GM23248 (cell line): ENCODE data around the gene BIRC5. TPM values are rescaled to one million over a fixed set of nuclear protein-coding genes. Genes with fewer than 3 reads are reported as not detected.

Experiments used
- DNase-seq: peaks from one replicate; pipeline ENCODE4 v3.0.0-alpha.2; 2015
- H2AFZ ChIP-seq: fragments of 200-600 bp; sonication (generic); 2 replicates; pipeline ENCODE4 v1.6.1; 2016; ENCODE audit warnings: antibody characterized with exemption
- H3F3A ChIP-seq: fragments of 200-600 bp; sonication (generic); 2 replicates; pipeline ENCODE4 v1.6.1; 2016; ENCODE audit warnings: mild to moderate bottlenecking, antibody characterized with exemption, mixed run types; ENCODE audit not compliant: insufficient read depth
- H3K27ac ChIP-seq: fragments of 200-600 bp; sonication (generic); 2 replicates; pipeline ENCODE4 v1.5.1; 2016; ENCODE audit warnings: mild to moderate bottlenecking
- H3K27me3 ChIP-seq: fragments of 200-600 bp; sonication (generic); replicated peaks from 2 replicates; pipeline ENCODE4 v1.6.1; 2016; ENCODE audit warnings: mild to moderate bottlenecking; ENCODE audit not compliant: insufficient read depth
- H3K36me3 ChIP-seq: fragments of 200-600 bp; sonication (generic); 2 replicates; pipeline ENCODE4 v1.6.1; 2016; ENCODE audit warnings: low read depth, mild to moderate bottlenecking
- H3K4me1 ChIP-seq: fragments of 200-600 bp; sonication (generic); 2 replicates; pipeline ENCODE4 v1.6.1; 2016; ENCODE audit warnings: mild to moderate bottlenecking; ENCODE audit not compliant: insufficient read depth
- H3K4me2 ChIP-seq: fragments of 200-600 bp; sonication (generic); one replicate; pipeline ENCODE4 v1.6.1; 2016; ENCODE audit warnings: mild to moderate bottlenecking; ENCODE audit not compliant: unreplicated experiment
- H3K4me3 ChIP-seq: fragments of 200-600 bp; sonication (generic); 2 replicates; pipeline ENCODE4 v1.5.1; 2016; ENCODE audit warnings: mild to moderate bottlenecking
- H3K79me2 ChIP-seq: fragments of 200-600 bp; sonication (generic); 2 replicates; pipeline ENCODE4 v1.6.1; 2016; ENCODE audit warnings: mild to moderate bottlenecking; ENCODE audit not compliant: insufficient read depth
- H3K9ac ChIP-seq: fragments of 200-600 bp; sonication (generic); 2 replicates; pipeline ENCODE4 v1.6.1; 2016; ENCODE audit warnings: mild to moderate bottlenecking
- H3K9me2 ChIP-seq: fragments of 200-600 bp; sonication (generic); 2 replicates; pipeline ENCODE4 v1.6.1; 2016; ENCODE audit warnings: mixed run types, mild to moderate bottlenecking, moderate library complexity; ENCODE audit not compliant: insufficient read depth
- H3K9me3 ChIP-seq: fragments of 200-600 bp; sonication (generic); one replicate; pipeline ENCODE4 v1.6.1; 2017; ENCODE audit warnings: low read depth
- H4K20me1 ChIP-seq: fragments of 200-600 bp; sonication (generic); 2 replicates; pipeline ENCODE4 v1.6.0; 2016; ENCODE audit not compliant: insufficient read depth
- EZH2 ChIP-seq: fragments of 200-600 bp; sonication (generic); IDR thresholded peaks from 2 replicates; pipeline ENCODE4 v1.6.1; 2018; ENCODE audit warnings: antibody characterized with exemption, mild to moderate bottlenecking; ENCODE audit not compliant: insufficient read depth, poor library complexity, severe bottlenecking
- EZH2phosphoT487 ChIP-seq: fragments of 200-600 bp; sonication (generic); IDR thresholded peaks from 2 replicates; pipeline ENCODE4 v1.6.1; 2018; ENCODE audit warnings: antibody characterized with exemption, moderate library complexity, mild to moderate bottlenecking, low read depth; ENCODE audit not compliant: insufficient read depth
- WGBS, 2 experiments: methylation state at CpG; one replicate each; pipeline ENCODE4 v1.1.6; 2015 to 2017; ENCODE audit warnings: low lambda C conversion rate in 2 of 2, low coverage in 1 of 2; ENCODE audit errors: missing lambda C conversion rate in 2 of 2; 5-methylcytosine and 5-hydroxymethylcytosine counted together
- in situ Hi-C: fragments of 300-500 bp; cut with MboI; formaldehyde crosslinking; loops from 2 replicates; pipeline ENCODE4 v1.15.0; 2020
- polyA plus RNA-seq: library from polyadenylated mRNA; unstranded; fragments of >200 nt; fragmentation: Nextera tagmentation; extraction: Ambion mirVana; gene quantifications from 2 replicates; pipeline ENCODE4 v1.2.1, GENCODE V29; 2016
- total RNA-seq: library from RNA; depleted of rRNA; stranded (reverse); fragments of >200 nt; shearing (Covaris generic); gene quantifications from 2 replicates; pipeline ENCODE4 v1.2.3, GENCODE V29; 2014

Gene BIRC5
- total and polyA plus RNA-seq, 2 experiments from 2014 or later = 30.9 to 42.3 TPM

DNA sequence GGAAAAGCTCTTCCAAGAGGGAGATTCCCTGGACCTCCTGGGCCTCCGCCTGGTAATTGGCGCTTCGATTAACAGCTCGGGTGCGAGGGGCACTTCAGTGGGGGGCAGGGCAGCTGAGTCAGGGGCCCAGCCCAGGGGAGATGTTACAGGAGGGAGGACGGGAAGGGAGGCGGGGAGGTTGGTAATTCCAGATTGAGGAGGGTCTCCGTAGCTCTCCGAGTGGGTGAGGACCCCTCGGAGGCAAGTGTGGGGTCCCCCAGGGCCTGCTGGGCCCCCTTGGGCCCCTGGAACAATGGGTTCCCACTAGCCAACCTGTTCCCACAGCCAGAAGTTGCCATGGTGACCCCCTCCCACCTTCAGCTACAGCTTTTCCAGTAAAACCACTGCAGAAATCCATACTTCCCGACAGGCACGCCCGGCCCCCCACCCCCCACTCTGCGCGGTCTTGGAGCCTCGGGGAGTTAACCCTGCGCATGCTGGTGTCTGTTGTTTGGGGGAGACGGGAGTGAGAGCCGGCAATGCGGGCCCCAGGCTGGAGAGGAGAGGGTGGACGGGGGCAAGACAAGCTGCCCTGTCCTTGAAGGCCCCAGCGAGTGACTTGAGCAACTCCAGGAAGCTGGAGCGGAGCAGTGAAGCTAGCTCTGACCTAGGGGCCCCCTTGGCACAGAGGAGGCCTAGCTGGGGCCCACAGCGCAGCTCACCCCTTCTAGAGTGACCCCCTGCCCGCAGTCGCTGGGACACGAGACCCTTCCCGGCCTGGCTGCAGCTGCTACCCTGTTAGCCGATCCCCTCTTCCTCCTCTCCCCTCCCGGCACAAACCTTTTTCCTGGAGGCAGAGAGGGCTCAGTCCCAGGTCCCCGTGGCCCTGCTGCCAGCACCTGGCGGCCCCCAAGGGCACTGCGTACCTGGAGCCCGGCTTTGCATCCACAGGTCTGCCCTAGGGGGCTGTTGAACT lies 55.2 kb downstream of the BIRC5 start:
- H3K79me2 ChIP-seq = no peaks in the 10 kb centered on the region
- DNase-seq = no peak
- H3K36me3 ChIP-seq = no peaks in the 10 kb centered on the region
- H3K9me3 ChIP-seq = no peaks in the 10 kb centered on the region
- no peaks in the 10 kb centered on the region for H4K20me1 ChIP-seq
- 23 to 29% methylated on average over 30 to 34 of the region's 34 CpGs for WGBS, 2 experiments
- H2AFZ ChIP-seq = no peak overlapping the region
- no peaks in the 10 kb centered on the region for H3K4me1 ChIP-seq
- H3F3A ChIP-seq = no peaks in the 10 kb centered on the region
- no peak overlapping the region for H3K4me3 ChIP-seq
- no peaks in the 10 kb centered on the region for H3K9me2 ChIP-seq
- H3K9ac ChIP-seq = no peak overlapping the region
- H3K27ac ChIP-seq = no peak overlapping the region
- TF ChIP-seq EZH2 = no peak
- TF ChIP-seq EZH2phosphoT487 = no peak
- peaks cover 26% of the 10 kb centered on the region for H3K27me3 ChIP-seq
- in situ Hi-C loops = no loop called here
- no peak overlapping the region for H3K4me2 ChIP-seq

DNA sequence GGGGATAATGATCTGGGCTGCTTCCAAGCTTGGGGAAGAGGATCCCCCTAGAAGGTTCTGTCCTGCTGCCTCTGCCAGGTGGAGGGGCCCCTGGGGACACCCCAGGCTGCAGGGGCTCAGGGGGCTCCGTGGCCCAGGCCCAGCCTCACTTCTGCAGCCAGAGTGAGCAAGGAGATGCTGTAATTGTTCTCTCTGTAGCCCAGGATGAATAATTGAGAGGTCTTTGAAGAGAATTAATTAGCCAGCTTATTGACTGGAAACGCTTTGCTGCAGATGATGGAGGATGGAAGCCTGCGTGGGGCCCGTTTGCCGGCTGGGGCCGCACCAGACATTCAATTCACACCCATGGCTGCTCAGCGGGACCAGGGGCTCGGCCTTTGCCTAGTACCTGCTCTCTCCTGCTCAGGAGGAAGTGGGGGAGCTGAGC lies 55.9 kb downstream of the BIRC5 start:
- Histone ChIP-seq H3K36me3 (no peaks in the 10 kb centered on the region), H3K9me2 (no peaks in the 10 kb centered on the region), H4K20me1 (no peaks in the 10 kb centered on the region), H3K9me3 (no peaks in the 10 kb centered on the region), H3K9ac (no peak overlapping the region), H3K27ac (no peak overlapping the region), H3K79me2 (no peaks in the 10 kb centered on the region), H2AFZ (no peak overlapping the region), H3K4me1 (no peaks in the 10 kb centered on the region), H3K4me2 (no peak overlapping the region), H3K27me3 (peaks cover 26% of the 10 kb centered on the region), H3K4me3 (no peak overlapping the region), H3F3A (no peaks in the 10 kb centered on the region)
- DNase-seq = no peak
- TF ChIP-seq EZH2phosphoT487 = no peak
- no peak for TF ChIP-seq EZH2
- in situ Hi-C loops = no loop called here
- WGBS, 2 experiments = 44 to 55% methylated on average over 8 of the region's 8 CpGs

DNA sequence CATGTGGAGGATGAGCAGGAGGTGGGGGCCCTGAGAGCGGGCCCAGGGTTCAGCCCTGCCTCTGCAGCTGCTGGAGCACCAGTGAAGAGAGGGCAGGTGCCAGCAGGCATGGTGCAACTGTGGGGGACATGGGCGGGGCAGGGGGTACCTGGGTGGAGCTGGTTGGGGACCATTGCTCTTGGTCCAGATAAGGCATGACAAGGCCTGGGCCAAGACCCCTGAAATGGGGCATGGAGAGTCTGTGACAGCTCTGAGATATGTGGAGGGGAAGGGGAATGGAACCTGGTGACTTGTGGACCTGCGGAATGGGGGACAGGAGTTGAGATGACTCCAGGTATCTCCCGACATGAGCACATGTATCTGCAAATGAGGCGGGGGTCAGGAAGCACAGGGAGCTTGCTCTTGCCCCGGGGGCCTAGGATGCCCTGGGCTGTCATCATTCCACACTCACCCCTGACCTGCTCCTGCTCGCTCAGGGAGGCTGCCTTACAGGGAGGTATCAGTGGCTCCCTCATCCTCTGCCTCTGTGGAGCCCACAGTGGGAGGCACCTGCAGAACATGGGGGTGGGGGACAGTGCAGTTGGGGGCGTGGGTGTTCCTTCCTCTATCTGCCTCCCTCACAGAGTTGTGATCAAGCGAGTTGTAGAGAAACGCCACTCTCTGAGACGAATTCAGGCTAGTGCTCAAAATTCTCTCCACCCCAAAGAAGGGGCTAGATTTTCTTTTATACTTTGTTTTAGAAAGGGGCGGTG lies 57.5 kb downstream of the BIRC5 start:
- TF ChIP-seq EZH2 = no peak
- no peak for TF ChIP-seq EZH2phosphoT487
- Histone ChIP-seq H3K9me2 (no peaks in the 10 kb centered on the region), H3K4me3 (no peak overlapping the region), H3K9me3 (no peaks in the 10 kb centered on the region), H3K4me2 (no peak overlapping the region), H4K20me1 (no peaks in the 10 kb centered on the region), H3K9ac (no peak overlapping the region), H3F3A (no peaks in the 10 kb centered on the region), H3K79me2 (no peaks in the 10 kb centered on the region), H3K27ac (no peak overlapping the region), H3K4me1 (no peaks in the 10 kb centered on the region), H2AFZ (no peak overlapping the region), H3K36me3 (no peaks in the 10 kb centered on the region), H3K27me3 (peaks cover 26% of the 10 kb centered on the region)
- in situ Hi-C loops = no loop called here
- WGBS, 2 experiments = 51 to 52% methylated on average over 11 to 12 of the region's 12 CpGs
- no peak for DNase-seq

DNA sequence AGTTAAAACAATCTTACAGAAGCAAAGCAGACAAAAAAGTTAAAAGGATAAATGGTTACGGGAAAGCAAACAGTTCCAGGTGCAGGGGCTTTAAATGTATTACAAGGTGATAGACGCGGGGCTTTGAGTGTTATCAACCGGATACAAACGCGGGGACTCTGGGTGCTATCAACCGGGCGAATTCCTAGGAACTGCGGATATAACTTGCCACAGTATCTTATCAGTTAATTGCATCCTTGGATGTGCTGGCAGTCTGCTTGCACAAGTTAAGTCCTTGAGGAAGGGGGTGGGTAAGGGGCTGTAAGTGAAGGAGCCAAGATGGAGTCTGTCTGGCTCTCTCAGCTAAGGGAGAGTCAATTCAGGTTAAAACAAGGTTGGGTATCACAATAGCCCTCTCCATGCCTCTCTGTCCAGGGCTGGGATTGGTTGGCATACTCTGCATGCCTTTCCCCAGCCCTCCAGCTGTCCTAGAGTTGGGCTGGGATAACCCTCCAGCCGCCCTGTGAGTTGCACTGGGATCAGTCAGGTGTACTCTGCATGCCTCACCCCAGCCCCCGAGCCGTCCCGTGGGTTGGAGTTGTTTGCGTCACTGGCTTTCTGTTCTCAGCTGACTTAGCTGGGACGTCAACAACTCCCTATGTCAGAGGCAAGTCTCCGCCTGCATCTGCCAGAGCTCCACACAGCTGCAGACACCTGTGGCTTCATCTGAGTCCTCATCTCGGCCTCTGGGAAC lies 58.3 kb downstream of the BIRC5 start:
- Histone ChIP-seq H3K4me2 (no peak overlapping the region), H3K27ac (no peak overlapping the region), H3K9me2 (no peaks in the 10 kb centered on the region), H3F3A (no peaks in the 10 kb centered on the region), H2AFZ (no peak overlapping the region), H3K4me1 (no peaks in the 10 kb centered on the region), H3K4me3 (no peak overlapping the region), H4K20me1 (no peaks in the 10 kb centered on the region), H3K27me3 (peaks cover 26% of the 10 kb centered on the region), H3K9me3 (no peaks in the 10 kb centered on the region), H3K9ac (no peak overlapping the region), H3K79me2 (no peaks in the 10 kb centered on the region), H3K36me3 (no peaks in the 10 kb centered on the region)
- in situ Hi-C loops = no loop called here
- no peak for DNase-seq
- 52 to 56% methylated on average over 16 to 17 of the region's 17 CpGs for WGBS, 2 experiments
- TF ChIP-seq EZH2phosphoT487 (no peak), EZH2 (no peak)
